PFSK-1 (cell line): ENCODE data around the gene ARHGAP12.

Experiments used
- FOXP2 ChIP-seq: optimal IDR thresholded peaks from 2 replicates; pipeline ENCODE3; 2011; ENCODE audit warnings: borderline replicate concordance, control low read depth, inconsistent platforms; ENCODE audit not compliant: insufficient read depth; ENCODE audit errors: extremely low read length, extremely low read depth
- POLR2AphosphoS5 ChIP-seq: IDR thresholded peaks from 2 replicates; pipeline ENCODE4 v1.6.1; 2012; ENCODE audit warnings: low read depth, mild to moderate bottlenecking, control low read depth, low read length, moderate library complexity
- REST ChIP-seq, 2 experiments: IDR thresholded peaks; 2 replicates each; pipeline versions ENCODE4 v1.6.1 to v1.8.0; 2011 to 2012; ENCODE audit warnings: low read depth in 2 of 2, low read length in 2 of 2, control low read depth in 1 of 2, inconsistent platforms in 1 of 2, mild to moderate bottlenecking in 1 of 2, moderate library complexity in 1 of 2; ENCODE audit not compliant: insufficient read depth in 1 of 2
- SIN3A ChIP-seq: IDR thresholded peaks from 2 replicates; pipeline ENCODE4 v1.6.1; 2012; ENCODE audit warnings: mild to moderate bottlenecking, low read length, moderate library complexity, borderline replicate concordance; ENCODE audit not compliant: insufficient read depth
- TAF1 ChIP-seq: IDR thresholded peaks from 2 replicates; pipeline ENCODE4 v1.6.1; 2012; ENCODE audit warnings: low read length, control low read depth, borderline replicate concordance; ENCODE audit not compliant: insufficient read depth

ARHGAP12 gene

DNA sequence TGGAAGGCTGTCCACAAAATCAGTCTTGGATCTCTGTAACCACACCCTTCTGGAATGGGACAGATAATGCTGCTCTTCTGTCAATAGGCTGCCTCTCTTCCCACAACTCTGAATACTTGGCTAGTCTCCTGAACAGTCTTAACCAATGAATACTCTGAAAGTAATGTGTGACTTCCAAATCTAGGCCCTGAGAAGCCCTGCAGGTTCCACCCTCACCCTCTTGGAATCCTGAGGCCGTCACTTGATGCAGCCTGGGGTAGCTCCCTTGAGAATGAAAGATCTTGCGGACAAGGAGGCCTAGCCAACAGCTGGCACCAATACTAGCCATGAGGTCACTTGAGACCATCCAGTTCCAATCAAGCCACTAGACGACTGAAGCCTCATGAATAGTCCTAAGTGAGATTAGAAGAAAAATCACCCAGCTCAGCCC lies 109.2 kb downstream of the ARHGAP12 start:
- no peak for TF ChIP-seq SIN3A
- TF ChIP-seq POLR2AphosphoS5, result no peak
- TF ChIP-seq FOXP2, result no peak
- TF ChIP-seq REST (IDR thresholded peaks at IDR 0.05; ENCODE audit: insufficient read depth in 1 of 2, low read depth in 2 of 2, low read length in 2 of 2), result no peak
- no peak for TF ChIP-seq TAF1

DNA sequence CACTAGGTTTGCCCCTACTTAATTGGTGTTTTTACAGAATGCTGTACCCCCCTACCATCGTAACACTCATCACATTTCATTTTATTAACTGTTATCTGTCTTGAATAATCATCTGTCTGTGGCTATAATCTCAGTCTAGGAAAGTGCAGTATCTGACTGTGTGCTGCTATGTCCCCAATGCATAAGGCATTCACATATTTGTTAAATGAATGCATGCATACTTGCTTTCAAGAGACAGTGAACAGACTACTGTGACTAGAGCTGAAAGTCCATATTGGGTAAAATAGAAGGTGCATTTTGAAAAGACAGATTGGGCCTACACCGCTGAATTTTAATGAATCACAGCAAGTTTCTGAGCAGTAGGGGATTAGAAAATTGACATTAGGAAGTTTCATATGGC lies 112.3 kb downstream of the ARHGAP12 start:
- TF ChIP-seq TAF1 (no peak), SIN3A (no peak), REST (IDR thresholded peaks at IDR 0.05; ENCODE audit: insufficient read depth in 1 of 2, low read depth in 2 of 2, low read length in 2 of 2) (no peak), FOXP2 (no peak), POLR2AphosphoS5 (no peak)

GRCh38 chr10:31808258-31809218 lies 120.1 kb downstream of the ARHGAP12 start:
- TF ChIP-seq POLR2AphosphoS5 (no peak), SIN3A (no peak), REST (IDR thresholded peaks at IDR 0.05; ENCODE audit: insufficient read depth in 1 of 2, low read depth in 2 of 2, low read length in 2 of 2) (no peak), FOXP2 (no peak), TAF1 (no peak)

- TF ChIP-seq POLR2AphosphoS5, result no peak
Observed at GRCh38 chr10:31804352-31804810, 124.2 kb downstream of the ARHGAP12 start.

DNA sequence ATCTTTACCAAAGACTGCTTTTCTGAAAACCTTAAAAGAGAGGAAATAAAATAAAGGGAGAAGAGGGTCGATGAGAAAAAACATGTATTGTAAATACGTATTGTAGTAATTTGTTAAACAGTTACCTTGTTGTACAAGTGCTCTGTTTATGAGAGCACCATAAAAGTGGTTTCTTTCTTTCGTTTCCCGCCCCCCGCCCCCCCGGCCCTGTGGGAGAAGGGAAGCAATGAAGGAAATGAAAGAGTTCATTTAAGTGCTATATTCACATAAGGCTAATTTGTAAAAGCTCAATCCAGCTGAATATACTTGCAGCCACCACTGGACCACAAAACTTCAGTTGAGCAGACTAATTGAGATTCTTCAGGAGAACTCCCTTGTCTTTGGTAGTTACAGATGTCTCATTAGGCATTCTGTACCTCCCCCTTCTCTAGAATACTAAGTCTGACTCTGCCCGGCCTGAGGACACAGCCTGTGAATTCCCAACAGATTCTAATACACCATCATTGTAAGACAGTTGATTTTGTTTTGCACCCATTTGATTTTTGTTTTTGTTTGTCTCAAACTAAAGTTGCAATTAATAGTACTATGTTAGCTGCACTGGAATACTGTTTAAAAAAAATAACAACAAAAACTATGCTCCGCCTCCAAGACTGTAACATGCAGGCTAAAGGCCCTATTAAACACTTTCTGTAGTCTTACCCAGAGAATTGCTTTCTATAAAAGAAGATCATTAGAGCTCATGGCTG lies 124.9 kb downstream of the ARHGAP12 start:
- TF ChIP-seq REST (IDR thresholded peaks at IDR 0.05; ENCODE audit: insufficient read depth in 1 of 2, low read depth in 2 of 2, low read length in 2 of 2), result no peak
- TF ChIP-seq POLR2AphosphoS5, result no peak
- TF ChIP-seq SIN3A, result no peak
- TF ChIP-seq TAF1, result no peak
- no peak for TF ChIP-seq FOXP2
